Liver (tissue), 9 donors: ENCODE results near the gene EIF4B. TPM values are rescaled to one million over a fixed set of nuclear protein-coding genes. Genes with fewer than 3 reads are reported as not detected.

Experiments
- DNase-seq: peaks from one replicate; pipeline ENCODE4 v3.0.0-alpha.2; 2017; ENCODE audit warnings: low spot score
- H3K27ac ChIP-seq, 2 donors: one replicate each; pipeline ENCODE4 v1.7.0; 2013; ENCODE audit warnings: inconsistent platforms in 2 of 2, low read length in 2 of 2, control low read depth in 1 of 2, low read depth in 1 of 2, mild to moderate bottlenecking in 1 of 2
- H3K27me3 ChIP-seq, 4 donors: one replicate each; pipeline versions ENCODE4 v1.6.1 to v1.7.0; 2013; ENCODE audit warnings: low read length in 3 of 4, inconsistent platforms in 1 of 4, mild to moderate bottlenecking in 1 of 4, moderate library complexity in 1 of 4; ENCODE audit not compliant: control insufficient read depth in 4 of 4, insufficient read depth in 4 of 4
- H3K36me3 ChIP-seq, 4 donors: one replicate each; pipeline versions ENCODE4 v1.6.1 to v1.7.0; 2013; ENCODE audit warnings: low read length in 3 of 4, mild to moderate bottlenecking in 3 of 4, low read depth in 1 of 4, moderate library complexity in 1 of 4; ENCODE audit not compliant: control insufficient read depth in 4 of 4, insufficient read depth in 3 of 4
- H3K4me1 ChIP-seq, 4 donors: one replicate each; pipeline versions ENCODE4 v1.6.1 to v1.7.0; 2013; ENCODE audit warnings: low read length in 3 of 4, mild to moderate bottlenecking in 3 of 4, moderate library complexity in 1 of 4; ENCODE audit not compliant: control insufficient read depth in 4 of 4, insufficient read depth in 4 of 4
- H3K4me3 ChIP-seq, 3 donors: one replicate each; pipeline versions ENCODE4 v1.6.1 to v1.7.0; 2013; ENCODE audit warnings: low read length in 3 of 3, control low read depth in 1 of 3, low read depth in 1 of 3, mild to moderate bottlenecking in 1 of 3
- H3K9ac ChIP-seq, 2 donors: one replicate each; pipeline ENCODE4 v1.7.0; 2013; ENCODE audit warnings: low read length in 2 of 2, mild to moderate bottlenecking in 2 of 2, moderate library complexity in 2 of 2, control low read depth in 1 of 2, low read depth in 1 of 2
- H3K9me3 ChIP-seq, 4 donors: one replicate each; pipeline versions ENCODE4 v1.6.1 to v1.7.0; 2013; ENCODE audit warnings: low read length in 3 of 4; ENCODE audit not compliant: control insufficient read depth in 4 of 4
- EGR1 ChIP-seq, 2 donors: IDR thresholded peaks; 2 replicates each; pipeline ENCODE4 v1.6.1; 2016 to 2018; ENCODE audit warnings: antibody characterized with exemption in 2 of 2, low read depth in 2 of 2
- FOXA2 ChIP-seq: IDR thresholded peaks from 2 replicates; pipeline ENCODE4 v1.6.1; 2016; ENCODE audit warnings: antibody characterized with exemption
- GABPA ChIP-seq, 2 donors: IDR thresholded peaks in 1 of 2; conservative IDR thresholded peaks in 1 of 2; 2 replicates each; pipeline ENCODE4 v1.6.1; 2016; ENCODE audit warnings: antibody characterized with exemption in 2 of 2, mild to moderate bottlenecking in 1 of 2, moderate library complexity in 1 of 2
- HNF4A ChIP-seq, 2 donors: conservative IDR thresholded peaks; 2 replicates each; pipeline ENCODE4 v1.6.1; 2016; ENCODE audit warnings: antibody characterized with exemption in 2 of 2, mild to moderate bottlenecking in 2 of 2
- HNF4G ChIP-seq: IDR thresholded peaks from 2 replicates; pipeline ENCODE4 v1.6.1; 2016; ENCODE audit warnings: antibody characterized with exemption
- JUND ChIP-seq, 2 donors: IDR thresholded peaks; 2 replicates each; pipeline ENCODE4 v1.6.1; 2016; ENCODE audit warnings: antibody characterized with exemption in 2 of 2
- NR2F2 ChIP-seq: IDR thresholded peaks from 2 replicates; pipeline ENCODE4 v1.6.1; 2016; ENCODE audit warnings: antibody characterized with exemption
- RAD21 ChIP-seq, 2 donors: IDR thresholded peaks; 2 replicates each; pipeline ENCODE4 v1.6.1; 2016; ENCODE audit warnings: antibody characterized with exemption in 2 of 2, mild to moderate bottlenecking in 2 of 2
- RXRA ChIP-seq, 2 donors: IDR thresholded peaks; 2 replicates each; pipeline ENCODE4 v1.6.1; 2017 to 2018; ENCODE audit warnings: antibody characterized with exemption in 2 of 2, mild to moderate bottlenecking in 1 of 2
- SP1 ChIP-seq: IDR thresholded peaks from 2 replicates; pipeline ENCODE4 v1.6.1; 2018; ENCODE audit warnings: antibody characterized with exemption, mild to moderate bottlenecking
- TAF1 ChIP-seq: conservative IDR thresholded peaks from 2 replicates; pipeline ENCODE4 v1.6.1; 2016; ENCODE audit warnings: antibody characterized with exemption, mild to moderate bottlenecking
- YY1 ChIP-seq: IDR thresholded peaks from 2 replicates; pipeline ENCODE4 v1.6.1; 2016; ENCODE audit warnings: antibody characterized with exemption, mild to moderate bottlenecking
- WGBS: extraction: QIAGEN DNeasy Blood & Tissue Kit; methylation state at CpG from one replicate; pipeline ENCODE4 v1.1.7; 2013; 5-methylcytosine and 5-hydroxymethylcytosine counted together
- polyA plus RNA-seq, 2 donors: library from polyadenylated mRNA; stranded (reverse) in 1 of 2; unstranded in 1 of 2; fragments of 200-250 nt in 1 of 2; fragments of >200 nt in 1 of 2; fragmentation: Nextera tagmentation in 1 of 2; extraction: Ambion mirVana in 1 of 2; gene quantifications; one replicate each; pipeline versions ENCODE4 v1.2.1 to v1.2.3, GENCODE V29; 2013 to 2015
- total RNA-seq, 2 donors: library from RNA; depleted of rRNA; stranded (reverse); fragments of >200 nt; gene quantifications; one replicate each; pipeline ENCODE4 v1.2.3, GENCODE V29; 2014
- TF ChIP-seq, protein P1 (sequence below): IDR thresholded peaks from 2 replicates; pipeline ENCODE4 v1.6.1; 2016; ENCODE audit warnings: antibody characterized with exemption
- TF ChIP-seq, protein P2 (sequence below): fragments of 150-350 bp; IDR thresholded peaks from 2 replicates; pipeline ENCODE4 v1.5.1; 2017; ENCODE audit warnings: improper control_type of control experiment, low read depth, low read length; ENCODE audit not compliant: missing input control
- TF ChIP-seq, protein P3 (sequence below): IDR thresholded peaks from 2 replicates; pipeline ENCODE4 v1.6.1; 2016; ENCODE audit warnings: antibody characterized with exemption, mild to moderate bottlenecking
- TF ChIP-seq, protein P4 (sequence below): IDR thresholded peaks from 2 replicates; pipeline ENCODE4 v1.6.1; 2016; ENCODE audit warnings: antibody characterized with exemption
- TF ChIP-seq, protein P5 (sequence below): IDR thresholded peaks from 2 replicates; pipeline ENCODE4 v1.6.1; 2016; ENCODE audit warnings: antibody characterized with exemption
- donor health status: healthy.
- donor health status: healthy.
- donor health status: healthy.
- donor health status: healthy.
- donor health status: healthy.

Gene EIF4B
- total and polyA plus RNA-seq, 4 donors, result 32.1 to 273 (median 169) TPM

DNA sequence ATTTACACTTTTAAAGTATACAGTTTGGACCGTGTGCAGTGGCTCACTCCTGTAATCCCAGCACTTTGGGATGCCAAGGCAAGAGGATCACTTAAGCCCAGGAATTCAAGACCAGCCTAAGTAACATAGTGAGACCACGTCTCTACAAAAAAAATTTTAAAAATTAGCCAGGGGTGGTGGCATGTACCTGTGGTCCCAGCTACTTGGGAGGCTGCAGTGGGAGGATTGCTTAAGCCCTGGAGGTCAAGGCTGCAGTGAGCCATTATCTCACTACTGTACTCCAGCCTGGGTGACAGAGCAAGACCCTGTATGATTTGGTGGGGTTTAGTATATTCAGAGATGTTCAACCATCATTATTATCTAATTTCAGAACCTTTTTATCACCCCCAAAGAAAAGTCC, 4.7 kb downstream of the EIF4B start (continued):
- TF ChIP-seq FOXA2 (no peak), YY1 (no peak), JUND (IDR thresholded peaks at IDR 0.05) (no peak), SP1 (no peak), EGR1 (IDR thresholded peaks at IDR 0.05; ENCODE audit: low read depth in 2 of 2) (no peak)
- TF ChIP-seq, protein P1, sequence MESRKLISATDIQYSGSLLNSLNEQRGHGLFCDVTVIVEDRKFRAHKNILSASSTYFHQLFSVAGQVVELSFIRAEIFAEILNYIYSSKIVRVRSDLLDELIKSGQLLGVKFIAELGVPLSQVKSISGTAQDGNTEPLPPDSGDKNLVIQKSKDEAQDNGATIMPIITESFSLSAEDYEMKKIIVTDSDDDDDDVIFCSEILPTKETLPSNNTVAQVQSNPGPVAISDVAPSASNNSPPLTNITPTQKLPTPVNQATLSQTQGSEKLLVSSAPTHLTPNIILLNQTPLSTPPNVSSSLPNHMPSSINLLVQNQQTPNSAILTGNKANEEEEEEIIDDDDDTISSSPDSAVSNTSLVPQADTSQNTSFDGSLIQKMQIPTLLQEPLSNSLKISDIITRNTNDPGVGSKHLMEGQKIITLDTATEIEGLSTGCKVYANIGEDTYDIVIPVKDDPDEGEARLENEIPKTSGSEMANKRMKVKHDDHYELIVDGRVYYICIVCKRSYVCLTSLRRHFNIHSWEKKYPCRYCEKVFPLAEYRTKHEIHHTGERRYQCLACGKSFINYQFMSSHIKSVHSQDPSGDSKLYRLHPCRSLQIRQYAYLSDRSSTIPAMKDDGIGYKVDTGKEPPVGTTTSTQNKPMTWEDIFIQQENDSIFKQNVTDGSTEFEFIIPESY, result no peak

DNA sequence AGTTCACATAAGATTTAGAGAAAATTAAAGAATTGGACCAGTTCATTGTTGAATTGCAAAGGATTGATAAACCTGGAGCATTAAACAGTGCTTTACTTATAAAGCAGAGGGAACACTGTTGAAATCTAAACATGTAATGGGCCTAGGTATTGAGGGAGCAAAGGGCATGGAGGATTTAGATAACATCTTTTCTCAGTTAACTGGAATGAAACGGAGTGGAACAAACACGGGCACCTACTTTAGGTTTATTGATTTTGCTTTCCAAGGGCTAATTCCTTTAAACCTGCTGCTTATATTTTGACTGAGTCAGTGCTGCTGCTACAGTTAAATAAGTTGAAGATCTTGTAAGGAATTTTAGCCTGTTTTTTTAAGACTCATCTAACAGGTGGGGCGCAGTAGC, 5.6 kb downstream of the EIF4B start:
- no peak overlapping the region for H3K4me3 ChIP-seq
- H3K27me3 ChIP-seq, result no peaks in the 10 kb centered on the region
- peak overlapping the region; percentile 6 to 55 for H3K27ac ChIP-seq
- peak overlapping the region in 1 of 2 donors; percentile 38 for H3K9ac ChIP-seq
- H3K36me3 ChIP-seq, result peaks cover 0 to 8% (median 4%) of the 10 kb centered on the region in 4 donors
- no peaks in the 10 kb centered on the region for H3K9me3 ChIP-seq
- TF ChIP-seq, protein P1, result peak; percentile 13
- peak; percentile 43 to 66 for TF ChIP-seq RXRA (IDR thresholded peaks at IDR 0.05)
- peak in 1 of 2 donors; percentile 10 for TF ChIP-seq GABPA (IDR thresholded peaks at IDR 0.05 in 1 of 2, conservative IDR thresholded peaks at IDR 0.05 in 1 of 2)
- TF ChIP-seq RAD21 (IDR thresholded peaks at IDR 0.05), result peak in 1 of 2 donors; percentile 13
- TF ChIP-seq SP1, result peak; percentile 66
- TF ChIP-seq HNF4A (conservative IDR thresholded peaks at IDR 0.05), result peak; percentile 85 to 87
- peak; percentile 62 for TF ChIP-seq YY1
- TF ChIP-seq, protein P2, sequence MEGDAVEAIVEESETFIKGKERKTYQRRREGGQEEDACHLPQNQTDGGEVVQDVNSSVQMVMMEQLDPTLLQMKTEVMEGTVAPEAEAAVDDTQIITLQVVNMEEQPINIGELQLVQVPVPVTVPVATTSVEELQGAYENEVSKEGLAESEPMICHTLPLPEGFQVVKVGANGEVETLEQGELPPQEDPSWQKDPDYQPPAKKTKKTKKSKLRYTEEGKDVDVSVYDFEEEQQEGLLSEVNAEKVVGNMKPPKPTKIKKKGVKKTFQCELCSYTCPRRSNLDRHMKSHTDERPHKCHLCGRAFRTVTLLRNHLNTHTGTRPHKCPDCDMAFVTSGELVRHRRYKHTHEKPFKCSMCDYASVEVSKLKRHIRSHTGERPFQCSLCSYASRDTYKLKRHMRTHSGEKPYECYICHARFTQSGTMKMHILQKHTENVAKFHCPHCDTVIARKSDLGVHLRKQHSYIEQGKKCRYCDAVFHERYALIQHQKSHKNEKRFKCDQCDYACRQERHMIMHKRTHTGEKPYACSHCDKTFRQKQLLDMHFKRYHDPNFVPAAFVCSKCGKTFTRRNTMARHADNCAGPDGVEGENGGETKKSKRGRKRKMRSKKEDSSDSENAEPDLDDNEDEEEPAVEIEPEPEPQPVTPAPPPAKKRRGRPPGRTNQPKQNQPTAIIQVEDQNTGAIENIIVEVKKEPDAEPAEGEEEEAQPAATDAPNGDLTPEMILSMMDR, result no peak
- TF ChIP-seq EGR1 (IDR thresholded peaks at IDR 0.05; ENCODE audit: low read depth in 2 of 2), result no peak
- TF ChIP-seq NR2F2, result no peak
- TF ChIP-seq HNF4G, result peak; percentile 52
- TF ChIP-seq, protein P3, sequence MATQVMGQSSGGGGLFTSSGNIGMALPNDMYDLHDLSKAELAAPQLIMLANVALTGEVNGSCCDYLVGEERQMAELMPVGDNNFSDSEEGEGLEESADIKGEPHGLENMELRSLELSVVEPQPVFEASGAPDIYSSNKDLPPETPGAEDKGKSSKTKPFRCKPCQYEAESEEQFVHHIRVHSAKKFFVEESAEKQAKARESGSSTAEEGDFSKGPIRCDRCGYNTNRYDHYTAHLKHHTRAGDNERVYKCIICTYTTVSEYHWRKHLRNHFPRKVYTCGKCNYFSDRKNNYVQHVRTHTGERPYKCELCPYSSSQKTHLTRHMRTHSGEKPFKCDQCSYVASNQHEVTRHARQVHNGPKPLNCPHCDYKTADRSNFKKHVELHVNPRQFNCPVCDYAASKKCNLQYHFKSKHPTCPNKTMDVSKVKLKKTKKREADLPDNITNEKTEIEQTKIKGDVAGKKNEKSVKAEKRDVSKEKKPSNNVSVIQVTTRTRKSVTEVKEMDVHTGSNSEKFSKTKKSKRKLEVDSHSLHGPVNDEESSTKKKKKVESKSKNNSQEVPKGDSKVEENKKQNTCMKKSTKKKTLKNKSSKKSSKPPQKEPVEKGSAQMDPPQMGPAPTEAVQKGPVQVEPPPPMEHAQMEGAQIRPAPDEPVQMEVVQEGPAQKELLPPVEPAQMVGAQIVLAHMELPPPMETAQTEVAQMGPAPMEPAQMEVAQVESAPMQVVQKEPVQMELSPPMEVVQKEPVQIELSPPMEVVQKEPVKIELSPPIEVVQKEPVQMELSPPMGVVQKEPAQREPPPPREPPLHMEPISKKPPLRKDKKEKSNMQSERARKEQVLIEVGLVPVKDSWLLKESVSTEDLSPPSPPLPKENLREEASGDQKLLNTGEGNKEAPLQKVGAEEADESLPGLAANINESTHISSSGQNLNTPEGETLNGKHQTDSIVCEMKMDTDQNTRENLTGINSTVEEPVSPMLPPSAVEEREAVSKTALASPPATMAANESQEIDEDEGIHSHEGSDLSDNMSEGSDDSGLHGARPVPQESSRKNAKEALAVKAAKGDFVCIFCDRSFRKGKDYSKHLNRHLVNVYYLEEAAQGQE, result peak; percentile 44
- TF ChIP-seq, protein P4, sequence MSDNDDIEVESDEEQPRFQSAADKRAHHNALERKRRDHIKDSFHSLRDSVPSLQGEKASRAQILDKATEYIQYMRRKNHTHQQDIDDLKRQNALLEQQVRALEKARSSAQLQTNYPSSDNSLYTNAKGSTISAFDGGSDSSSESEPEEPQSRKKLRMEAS, result peak; percentile 23
- no peak for TF ChIP-seq FOXA2
- TF ChIP-seq TAF1, result no peak
- TF ChIP-seq, protein P5, sequence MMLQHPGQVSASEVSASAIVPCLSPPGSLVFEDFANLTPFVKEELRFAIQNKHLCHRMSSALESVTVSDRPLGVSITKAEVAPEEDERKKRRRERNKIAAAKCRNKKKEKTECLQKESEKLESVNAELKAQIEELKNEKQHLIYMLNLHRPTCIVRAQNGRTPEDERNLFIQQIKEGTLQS, result no peak
- 60% methylated on average over 3 of the region's 3 CpGs for WGBS
- H3K4me1 ChIP-seq, result peaks cover 16 to 74% (median 63%) of the 10 kb centered on the region in 4 donors
- DNase-seq, result no peak
